ENCODE results near the gene REM2.
"Not testable (repeated sequence)": the region's sequence is repeated elsewhere in the genome, so short reads cannot be mapped to it uniquely, and the experiment has no call there.

REM2 gene

DNA sequence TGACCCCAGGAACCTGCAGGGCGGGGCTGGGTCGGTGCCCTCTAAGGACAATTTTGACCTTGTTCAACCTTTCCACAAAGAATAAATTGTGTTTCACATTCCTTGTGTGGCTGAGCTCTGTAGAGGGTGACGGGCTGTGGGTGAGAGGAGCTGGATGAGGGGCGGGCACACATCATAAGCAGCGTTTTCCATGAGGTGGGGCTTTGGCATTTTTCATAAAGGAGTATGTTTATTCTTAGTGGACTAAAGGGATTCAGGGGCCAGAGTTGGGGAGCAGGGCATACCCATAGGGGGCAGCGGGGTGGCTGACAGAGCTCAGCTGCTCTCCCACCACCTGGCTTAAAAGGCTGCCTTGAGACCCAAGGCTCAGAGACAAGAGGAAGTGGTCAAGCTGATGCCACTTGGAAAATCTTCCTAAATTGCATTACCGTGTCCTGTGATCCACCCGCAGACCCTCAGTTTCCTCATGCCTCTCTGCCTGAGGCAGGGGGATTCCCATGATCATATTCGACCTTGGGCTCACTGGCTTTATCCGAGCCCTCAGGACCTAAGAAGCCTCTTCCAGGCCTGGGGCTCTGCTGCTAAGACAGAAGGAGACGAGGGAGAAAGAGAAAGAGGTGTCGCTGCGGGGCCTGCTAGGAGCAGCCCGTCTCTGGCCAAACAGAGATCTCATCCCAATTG lies 35.2 kb upstream of the REM2 start:
- DNase-seq (ENCODE audit: insufficient read length, low spot score), result no peak
- no peak for FAIRE-seq

DNA sequence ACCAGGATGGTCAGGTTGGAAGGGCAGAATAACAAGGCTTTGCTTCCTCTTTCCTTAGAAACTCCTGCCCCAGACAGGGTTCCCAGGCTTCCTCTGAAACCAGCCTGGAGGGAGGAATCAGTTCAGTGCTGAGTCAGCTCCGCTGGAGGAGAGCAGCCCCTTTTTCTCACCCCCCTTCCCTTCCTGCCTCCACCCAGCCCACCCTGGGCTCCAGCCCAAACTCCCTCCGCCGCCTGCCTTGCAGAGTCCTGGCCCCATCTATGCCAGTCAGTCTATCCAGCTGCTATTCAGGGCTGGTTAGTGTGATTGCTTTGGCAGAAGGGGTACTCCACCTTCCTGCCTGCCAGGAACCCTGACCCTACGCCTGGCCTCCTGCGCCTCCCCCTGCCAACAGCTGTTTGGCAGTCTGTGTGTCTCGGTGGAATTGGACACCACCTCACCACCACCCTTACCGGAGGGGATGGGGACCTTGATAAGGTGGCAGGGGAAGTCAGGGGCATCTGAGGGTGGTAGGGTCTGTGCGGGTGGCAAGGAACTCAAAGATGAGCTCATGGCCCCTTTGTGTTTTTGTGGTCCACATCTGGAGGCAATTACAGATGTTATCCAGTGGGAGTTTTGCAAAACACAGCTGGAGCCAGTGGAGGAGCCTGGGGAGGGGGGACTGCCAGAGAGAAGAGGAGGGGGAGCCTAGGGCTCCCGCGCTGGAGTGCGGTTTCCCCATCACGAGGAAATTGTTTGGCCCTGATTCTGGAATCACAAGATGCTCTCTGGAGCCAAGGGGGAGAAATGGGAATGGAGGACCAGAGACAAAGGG lies 34.5 kb upstream of the REM2 start:
- FAIRE-seq, result no peak
- no peak for DNase-seq (ENCODE audit: insufficient read length, low spot score)

DNA sequence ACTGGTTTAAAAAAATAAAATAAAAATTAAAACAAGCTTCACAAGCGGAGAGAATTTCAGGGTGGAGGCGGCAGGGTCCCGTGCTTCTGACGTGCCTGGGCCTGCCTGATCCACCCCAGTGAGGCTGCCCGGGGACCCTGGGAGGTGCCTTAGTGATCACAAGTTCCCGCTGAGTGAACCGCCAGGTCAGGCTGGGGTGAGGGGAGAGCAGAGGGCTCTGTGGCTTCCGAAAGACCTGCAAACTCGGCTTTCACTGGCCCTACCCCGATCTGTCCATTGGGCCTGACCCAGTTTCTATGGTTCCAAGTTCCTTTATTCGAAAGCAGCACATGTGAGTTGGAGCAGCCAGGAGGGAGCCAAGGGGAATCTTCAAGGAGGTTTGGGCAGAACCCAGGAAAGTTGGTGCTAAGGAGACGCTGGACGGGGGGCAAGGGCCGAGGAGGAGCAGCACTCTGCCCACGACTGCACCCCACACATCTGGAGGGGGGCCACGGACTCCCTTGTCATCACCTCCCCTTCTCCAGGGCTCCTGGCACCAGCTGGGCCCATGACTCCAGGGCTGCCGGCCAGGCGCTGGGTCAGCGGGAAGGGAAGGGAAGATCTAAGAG lies 33.7 kb upstream of the REM2 start:
- no peak for FAIRE-seq
- DNase-seq (ENCODE audit: insufficient read length, low spot score), result no peak

- DNase-seq (ENCODE audit: insufficient read length, low spot score) (no peak), FAIRE-seq (no peak)
Measured at GRCh38 chr14:22850944-22851764, 31.9 kb upstream of the REM2 start.

DNA sequence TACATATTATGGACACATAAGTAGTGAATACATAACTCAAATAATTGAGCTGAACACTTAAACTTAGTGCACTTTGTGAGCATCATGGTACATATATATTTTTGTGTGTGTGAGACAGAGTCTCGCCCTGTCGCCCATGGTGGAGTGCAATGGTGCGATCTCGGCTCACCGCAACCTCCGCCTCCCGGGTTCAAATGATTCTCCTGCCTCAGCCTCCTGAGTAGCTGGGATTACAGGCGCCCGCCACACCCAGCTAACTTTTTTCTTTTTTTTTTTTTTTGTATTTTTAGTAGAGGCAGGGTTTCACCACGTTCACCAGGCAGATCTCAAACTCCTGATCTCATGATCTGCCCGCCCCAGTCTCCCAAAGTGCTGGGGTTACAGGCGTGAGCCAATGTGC lies 30.8 kb upstream of the REM2 start:
- not testable (repeated sequence) for FAIRE-seq; DNase-seq (ENCODE audit: insufficient read length, low spot score)

GRCh38 chr14:22852599-22852939 lies 30.5 kb upstream of the REM2 start:
- FAIRE-seq (no peak), DNase-seq (ENCODE audit: insufficient read length, low spot score) (no peak)

- peak; percentile 85 for DNase-seq (ENCODE audit: insufficient read length, low spot score)
- peak; percentile 88 for FAIRE-seq
Measured at GRCh38 chr14:22852940-22853767, 29.9 kb upstream of the REM2 start.

DNA sequence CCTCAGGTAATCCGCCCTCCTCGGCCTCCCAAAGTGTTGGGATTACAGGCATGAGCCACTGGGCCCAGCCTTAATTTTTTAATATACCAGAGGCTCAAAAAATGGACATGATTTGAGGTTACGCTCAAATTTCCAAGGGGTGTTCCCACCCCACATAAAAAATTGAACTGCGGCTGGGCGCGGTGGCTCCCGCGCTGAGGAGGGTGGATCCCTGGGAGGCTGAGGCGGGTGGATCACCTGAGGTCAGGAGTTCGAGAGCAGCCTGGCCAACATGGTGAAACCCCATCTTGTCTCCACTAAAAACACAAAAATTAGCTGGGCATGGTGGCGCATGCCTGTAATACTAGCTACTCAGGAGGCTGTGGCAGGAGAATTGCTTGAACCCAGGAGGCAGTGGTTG lies 28.7 kb upstream of the REM2 start:
- not testable (repeated sequence) for FAIRE-seq; DNase-seq (ENCODE audit: insufficient read length, low spot score)

GRCh38 chr14:22854963-22855724 lies 27.9 kb upstream of the REM2 start:
- DNase-seq (ENCODE audit: insufficient read length, low spot score) (no peak), FAIRE-seq (no peak)

- DNase-seq (ENCODE audit: insufficient read length, low spot score) (no peak), FAIRE-seq (no peak)
Measured at GRCh38 chr14:22856428-22856827, 26.6 kb upstream of the REM2 start.

DNA sequence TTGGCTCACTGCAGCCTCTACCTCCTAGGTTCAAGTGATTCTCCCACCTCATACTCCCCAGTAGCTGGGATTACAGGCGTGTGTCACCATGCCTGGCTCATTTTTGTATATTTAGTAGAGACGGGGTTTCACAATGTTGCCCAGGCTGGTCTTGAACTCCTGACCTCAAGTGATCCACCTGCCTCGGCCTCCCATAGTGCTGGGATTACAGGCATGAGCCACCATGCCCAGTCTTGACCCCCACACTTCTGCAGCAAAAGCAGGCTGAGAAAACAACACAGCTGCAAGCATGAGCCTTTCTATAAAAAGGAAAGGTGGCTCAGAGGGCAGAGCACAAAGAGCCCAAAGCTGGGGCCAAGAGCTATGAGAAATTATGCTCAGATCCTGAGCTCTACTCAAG lies 22.6 kb upstream of the REM2 start:
- DNase-seq (ENCODE audit: insufficient read length, low spot score); FAIRE-seq: not testable (repeated sequence)

GRCh38 chr14:22861651-22862050 lies 21.4 kb upstream of the REM2 start:
- DNase-seq (ENCODE audit: insufficient read length, low spot score), result no peak
- no peak for FAIRE-seq

DNA sequence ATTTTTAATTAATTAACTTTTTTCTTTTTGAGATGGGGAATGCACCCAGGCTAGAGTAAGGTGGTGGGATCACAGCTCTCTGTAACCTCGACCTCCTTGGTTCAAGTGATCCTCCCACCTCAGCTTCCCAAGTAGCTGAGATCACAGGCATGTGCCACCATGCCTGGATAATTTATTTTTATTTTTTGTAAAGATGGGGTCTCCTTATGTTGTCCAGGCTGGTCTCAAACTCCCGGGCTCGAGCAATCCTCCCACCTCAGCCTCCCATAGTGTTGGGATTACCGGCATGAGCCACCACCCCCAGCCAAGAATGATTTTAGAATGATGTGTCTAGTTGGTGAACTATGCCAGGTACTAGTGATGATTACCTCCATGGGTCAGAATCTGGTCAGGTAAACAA lies 18.0 kb upstream of the REM2 start:
- no peak for DNase-seq (ENCODE audit: insufficient read length, low spot score)

DNA sequence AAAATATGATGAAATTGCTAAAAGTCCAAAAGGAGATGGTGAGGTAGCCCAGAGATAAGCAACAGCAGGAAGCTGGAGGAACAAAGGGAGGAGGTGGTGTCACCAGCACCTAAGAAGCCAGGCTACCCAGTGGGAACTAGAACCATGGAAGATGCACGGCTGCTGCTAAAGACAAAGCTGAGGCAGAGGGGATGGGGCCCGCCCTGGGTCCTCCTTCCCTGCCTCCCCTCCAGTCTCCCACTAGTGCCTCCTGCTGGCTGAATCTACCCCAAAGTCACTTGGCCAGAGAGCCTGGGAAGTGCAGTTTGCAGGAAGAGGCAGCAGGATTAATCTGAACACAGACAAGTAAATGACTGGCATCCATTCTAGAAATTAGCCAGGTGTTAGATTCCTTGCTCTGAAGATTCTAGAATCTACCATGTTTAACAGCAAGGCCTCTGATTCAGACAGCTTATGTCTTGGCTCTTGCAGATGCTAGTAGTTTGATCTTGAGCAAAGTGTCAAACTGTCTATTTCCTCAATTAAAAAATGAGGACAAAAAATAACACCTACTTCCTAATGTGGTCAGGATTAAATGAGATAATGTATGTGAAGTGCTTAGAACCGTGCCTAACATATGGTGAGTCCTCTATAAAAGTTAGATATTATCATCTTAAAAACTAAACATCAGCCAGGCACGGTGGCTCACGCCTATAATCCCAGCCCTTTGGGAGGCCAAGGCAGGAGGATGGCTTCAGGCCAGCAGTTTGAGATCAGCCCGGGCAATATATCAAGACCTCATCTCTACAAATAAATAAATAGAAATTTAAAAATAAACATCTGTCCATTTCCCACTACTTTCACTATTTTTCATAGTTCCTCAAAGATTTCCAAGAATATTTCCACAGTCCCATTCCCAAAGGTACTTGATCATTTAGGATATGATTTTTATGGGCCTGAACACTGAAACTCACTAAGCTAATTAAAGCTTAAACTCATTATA lies 17.3 kb upstream of the REM2 start:
- FAIRE-seq (no peak), DNase-seq (ENCODE audit: insufficient read length, low spot score) (no peak)

More for the DNA sequence above, 18.0 kb upstream of the REM2 start:
- no peak for FAIRE-seq

GRCh38 chr14:22866874-22867273 lies 16.1 kb upstream of the REM2 start:
- DNase-seq (ENCODE audit: insufficient read length, low spot score), result no peak
- FAIRE-seq, result no peak

DNA sequence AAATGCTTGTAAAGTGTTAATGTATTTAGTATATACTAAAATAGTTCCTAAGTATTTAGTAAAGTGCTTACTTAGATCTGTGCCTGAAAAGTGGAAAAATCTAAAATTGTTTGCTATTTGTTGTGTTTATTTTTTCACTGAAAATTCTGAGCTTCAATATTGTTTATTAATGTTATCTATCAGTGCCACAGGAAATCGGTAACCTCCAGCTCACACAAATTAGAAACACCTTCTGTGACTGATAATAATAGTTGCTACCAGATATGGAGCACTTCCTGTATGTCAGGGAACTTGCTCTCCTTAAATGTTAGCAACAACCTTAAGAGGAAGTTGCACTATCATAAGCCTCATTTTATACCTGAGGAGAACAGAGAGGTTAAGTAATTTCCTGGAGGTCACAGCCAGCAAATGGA lies 12.2 kb upstream of the REM2 start:
- no peak for FAIRE-seq
- no peak for DNase-seq (ENCODE audit: insufficient read length, low spot score)

DNA sequence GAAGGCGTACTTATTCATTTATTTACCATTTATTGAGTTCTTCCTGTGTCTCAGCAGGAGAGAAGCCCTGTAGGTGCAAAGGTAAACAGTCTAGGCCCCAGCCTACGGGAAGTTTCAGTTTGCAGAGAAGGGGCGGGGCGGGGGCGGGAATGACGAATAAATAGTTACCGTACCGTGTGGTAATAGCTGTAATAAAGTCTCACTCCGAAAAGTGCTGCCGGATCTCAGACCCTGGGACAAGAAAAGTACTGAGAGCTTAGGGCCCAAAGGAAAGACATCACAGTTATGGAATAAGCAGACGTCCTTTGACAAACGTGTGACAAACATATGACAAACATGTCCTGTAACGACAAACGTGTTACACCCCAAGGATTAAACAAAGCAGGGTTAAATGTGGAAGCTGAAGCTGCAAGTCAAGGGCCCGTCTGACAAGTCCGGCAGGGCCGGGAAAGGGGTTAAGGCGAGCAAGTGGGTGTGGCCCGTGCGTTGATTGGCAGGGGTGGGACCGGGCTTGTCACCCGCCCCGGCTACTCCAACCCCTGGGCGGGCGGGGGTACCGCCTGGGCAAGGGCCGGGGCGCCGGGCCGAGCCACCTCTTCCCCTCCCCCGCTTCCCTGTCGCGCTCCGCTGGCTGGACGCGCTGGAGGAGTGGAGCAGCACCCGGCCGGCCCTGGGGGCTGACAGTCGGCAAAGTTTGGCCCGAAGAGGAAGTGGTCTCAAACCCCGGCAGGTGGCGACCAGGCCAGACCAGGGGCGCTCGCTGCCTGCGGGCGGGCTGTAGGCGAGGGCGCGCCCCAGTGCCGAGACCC lies 11.6 kb upstream of the REM2 start, which contains the start of gene LRP10:
TSS of gene LRP10 (plus strand) at position 517 of the 809 bp plus-strand sequence. CDS start 564 bp downstream, outside the sequence.
- peak; percentile 82 for FAIRE-seq

More for the DNA sequence above, 11.6 kb upstream of the REM2 start, which contains the start of gene LRP10:
- peak; percentile 65 for DNase-seq (ENCODE audit: insufficient read length, low spot score)

Measured in GM19239 (cell line).